SK-N-DZ (cell line): Measurements from ENCODE around the gene RAPGEF6.
"Not testable (repeated sequence)": the region's sequence is repeated elsewhere in the genome, so short reads cannot be mapped to it uniquely, and the experiment has no call there.

Experiments
- DNase-seq: peaks from one replicate; pipeline ENCODE4 v3.0.0-alpha.2; 2015; ENCODE audit warnings: low spot score

Gene RAPGEF6

DNA sequence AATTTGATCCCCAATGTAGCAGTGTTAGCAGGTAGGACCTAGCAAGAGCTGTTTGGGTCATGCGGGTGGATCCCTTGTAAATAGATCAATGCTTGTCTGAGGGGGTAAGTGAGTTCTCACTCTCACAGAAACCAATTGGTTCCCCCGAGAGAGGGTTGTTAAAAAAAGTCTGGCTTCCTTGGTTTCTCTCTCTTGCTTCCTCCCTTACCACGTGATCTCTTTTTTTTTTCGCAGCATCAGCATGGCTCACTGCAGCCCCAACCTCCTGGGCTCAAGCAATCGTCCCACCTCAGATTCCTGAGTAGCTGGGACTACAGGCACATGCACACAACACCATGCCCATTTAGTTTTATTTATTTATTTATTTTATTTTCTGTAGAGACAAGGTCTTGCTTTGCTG is 26.4 kb downstream of the RAPGEF6 start:
- DNase-seq: no peak

DNA sequence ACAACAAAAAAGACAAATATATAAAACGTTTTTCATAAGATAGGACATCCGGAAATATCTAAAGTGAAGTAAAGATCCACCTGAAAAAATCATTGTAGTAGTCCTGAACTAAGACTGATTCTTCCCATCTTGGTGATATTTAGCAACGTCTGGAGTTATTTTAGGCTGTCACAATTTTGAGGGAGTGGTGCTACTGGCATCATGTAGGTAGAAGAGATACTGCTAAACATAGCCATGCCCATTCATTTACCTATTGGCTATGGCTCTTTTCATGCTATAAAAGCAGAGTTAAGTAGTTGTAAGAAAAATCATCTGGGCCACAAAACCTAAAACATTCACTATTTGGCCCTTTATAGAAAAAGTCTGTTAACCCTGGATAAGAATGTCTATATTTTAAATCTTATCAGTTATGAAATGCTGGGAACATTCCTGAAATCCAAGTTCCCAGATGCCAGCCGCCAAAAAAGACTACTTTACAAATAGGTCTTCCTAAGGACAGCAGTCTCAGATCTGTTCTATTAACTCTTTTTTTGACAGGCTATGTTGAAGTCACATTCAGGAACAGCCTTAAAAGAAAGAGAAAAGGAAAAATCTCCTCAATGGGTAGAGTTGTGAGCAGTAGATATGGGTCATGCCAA is 27.0 kb downstream of the RAPGEF6 start:
- DNase-seq: no peak

DNA sequence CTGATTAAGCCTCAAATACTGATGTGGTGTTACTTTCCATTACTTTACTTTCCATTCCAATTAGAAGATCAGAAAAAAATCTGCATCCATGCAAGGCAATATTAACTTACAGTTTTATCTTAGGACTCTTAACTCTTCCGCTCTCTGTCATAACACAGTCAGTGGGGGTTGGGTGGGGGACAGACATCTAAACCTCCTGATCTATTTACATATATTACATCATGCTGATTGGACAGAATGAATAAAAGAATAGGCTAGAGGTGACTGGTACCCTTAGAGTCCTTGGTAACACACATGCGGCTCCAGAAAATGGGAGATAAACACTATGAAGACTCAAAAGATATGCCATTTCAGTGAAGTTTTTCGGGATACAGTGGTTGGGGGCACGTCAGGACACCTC is 27.6 kb downstream of the RAPGEF6 start:
- no peak for DNase-seq

DNA sequence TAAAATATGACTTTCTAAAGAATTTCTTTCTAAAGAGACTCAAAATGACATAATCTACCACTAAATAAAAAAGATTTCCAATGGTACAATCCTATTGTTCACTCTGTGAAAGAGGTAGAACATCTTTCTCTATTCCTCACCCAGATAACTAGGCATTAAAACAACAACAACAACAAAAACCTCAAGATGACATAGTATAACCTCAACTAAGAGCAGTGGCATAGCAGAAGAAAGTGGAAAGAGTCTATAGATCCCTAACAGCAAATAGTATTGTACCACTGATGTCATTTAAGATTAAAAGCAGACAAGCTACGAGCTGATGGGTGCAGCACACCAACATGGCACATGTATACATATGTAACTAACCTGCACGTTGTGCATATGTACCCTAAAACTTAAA is 29.9 kb downstream of the RAPGEF6 start:
- no peak for DNase-seq

DNA sequence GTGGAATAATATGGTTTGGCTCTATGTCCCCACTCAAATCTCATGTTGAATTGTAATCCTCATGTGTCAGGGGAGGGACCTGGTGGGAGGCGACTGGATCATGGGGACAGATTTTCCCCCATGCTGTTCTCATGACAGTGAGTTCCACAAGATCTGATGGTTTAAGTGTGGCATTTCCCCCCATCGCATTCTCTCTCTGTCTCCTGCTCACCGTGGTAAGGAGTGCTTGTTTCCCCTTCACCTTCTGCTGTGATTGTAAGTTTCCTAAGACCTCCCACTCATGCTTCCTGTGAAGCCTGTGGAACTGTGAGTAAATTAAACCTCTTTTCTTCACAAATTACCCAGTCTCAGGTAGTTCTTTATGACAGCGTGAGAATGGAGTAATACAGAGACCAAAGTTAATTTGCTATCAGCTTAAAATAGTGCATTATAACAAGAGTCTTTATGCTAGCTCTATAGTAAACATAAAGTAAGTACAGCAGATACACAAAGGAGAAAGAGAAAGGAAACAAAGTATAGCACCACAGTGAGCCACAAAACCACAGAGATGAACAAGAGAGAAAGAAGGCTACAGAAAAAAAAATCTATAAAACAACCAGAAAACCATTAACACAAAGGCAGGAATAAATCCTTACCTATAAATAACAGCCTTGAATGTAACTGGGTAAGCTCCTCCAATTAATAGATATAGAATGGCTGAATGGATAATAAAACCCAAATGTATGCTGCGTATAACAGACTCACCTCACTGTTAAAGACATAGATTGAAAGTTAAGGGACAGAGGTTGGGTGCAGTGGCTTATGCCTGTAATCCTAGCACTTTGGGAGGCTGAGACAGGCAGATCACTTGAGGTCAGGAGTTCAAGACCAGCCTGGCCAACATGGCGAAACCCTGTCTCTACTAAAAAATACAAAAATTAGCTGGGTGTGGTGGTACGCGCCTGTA is 39.7 kb downstream of the RAPGEF6 start:
- no peak for DNase-seq

DNA sequence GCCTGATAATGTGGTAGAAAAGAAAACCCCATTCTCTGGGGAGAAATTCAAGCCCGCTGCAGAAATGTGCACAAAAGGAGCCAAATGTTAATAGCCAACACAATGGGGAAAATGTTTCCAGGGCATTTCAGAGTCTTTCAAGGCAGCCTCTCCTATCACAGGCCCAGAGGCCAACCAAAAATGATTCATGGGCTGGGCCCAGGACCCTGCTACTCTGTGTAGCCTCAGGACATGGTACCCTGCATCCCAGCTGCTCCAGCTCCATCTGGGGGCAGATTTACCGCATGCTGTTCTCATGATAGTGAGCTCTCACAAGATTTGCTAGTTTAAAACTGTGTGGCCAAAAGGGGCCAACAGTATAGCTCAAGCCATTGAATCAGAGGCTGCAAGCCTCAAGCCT is 41.1 kb downstream of the RAPGEF6 start:
- no peak for DNase-seq

DNA sequence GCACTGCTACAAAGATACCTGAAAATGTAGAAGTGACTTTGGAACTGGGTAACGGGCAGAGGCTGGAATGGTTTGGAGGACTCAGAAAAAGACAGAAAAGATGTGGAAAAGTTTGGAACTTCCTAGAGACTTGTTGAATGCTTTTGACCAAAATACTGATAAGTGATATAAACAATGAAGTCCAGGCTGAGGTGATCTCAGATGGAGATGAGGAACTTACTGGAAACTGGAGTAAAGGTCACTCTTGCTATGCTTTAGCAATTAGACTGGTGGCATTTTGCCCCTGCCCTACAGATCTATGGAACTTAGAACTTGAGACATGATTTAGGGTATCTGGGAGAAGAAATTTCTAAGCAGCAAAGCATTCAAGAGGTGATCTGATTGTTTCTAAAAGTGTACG is 41.6 kb downstream of the RAPGEF6 start:
- not testable (repeated sequence) for DNase-seq

DNA sequence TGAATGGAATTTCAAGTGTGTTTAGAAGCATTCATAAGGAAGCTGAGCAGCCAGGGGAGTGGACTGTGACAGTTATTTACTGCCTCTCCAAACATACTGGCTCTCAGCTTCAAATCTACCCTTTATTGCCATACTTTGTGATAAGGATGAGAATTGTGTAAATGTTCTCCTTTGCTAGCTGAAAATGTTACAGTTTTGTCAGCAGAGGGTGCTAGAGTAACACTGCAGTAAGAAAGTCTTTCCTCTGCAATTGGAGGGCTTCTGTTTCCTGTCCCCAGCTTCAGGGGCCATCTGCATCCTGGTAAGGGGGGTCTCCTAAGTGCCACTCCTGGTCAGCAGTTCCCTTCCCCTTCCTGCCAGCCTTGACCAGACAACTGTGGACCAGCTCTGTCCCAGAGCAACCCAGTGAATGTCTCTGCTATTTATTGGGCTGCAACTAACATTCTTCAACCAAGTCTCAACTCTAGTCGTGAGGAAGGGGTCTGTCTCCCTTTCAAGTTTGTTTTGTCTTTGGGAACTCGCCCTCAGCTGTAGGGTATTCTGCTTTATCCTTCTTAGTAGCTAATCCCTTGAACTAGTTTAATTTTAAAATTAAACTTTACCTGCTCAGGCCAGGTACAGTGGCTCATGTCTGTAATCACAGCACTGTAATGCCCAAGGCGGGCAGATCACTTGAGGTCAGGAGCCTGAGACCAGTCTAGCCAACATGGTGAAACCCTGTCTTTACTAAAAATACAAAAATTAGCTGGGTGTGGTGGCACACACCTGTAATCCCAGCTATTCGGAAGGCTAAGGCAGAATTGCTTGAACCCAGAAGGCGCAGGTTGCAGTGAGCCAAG is 45.3 kb downstream of the RAPGEF6 start:
- DNase-seq: peak; percentile 65

DNA sequence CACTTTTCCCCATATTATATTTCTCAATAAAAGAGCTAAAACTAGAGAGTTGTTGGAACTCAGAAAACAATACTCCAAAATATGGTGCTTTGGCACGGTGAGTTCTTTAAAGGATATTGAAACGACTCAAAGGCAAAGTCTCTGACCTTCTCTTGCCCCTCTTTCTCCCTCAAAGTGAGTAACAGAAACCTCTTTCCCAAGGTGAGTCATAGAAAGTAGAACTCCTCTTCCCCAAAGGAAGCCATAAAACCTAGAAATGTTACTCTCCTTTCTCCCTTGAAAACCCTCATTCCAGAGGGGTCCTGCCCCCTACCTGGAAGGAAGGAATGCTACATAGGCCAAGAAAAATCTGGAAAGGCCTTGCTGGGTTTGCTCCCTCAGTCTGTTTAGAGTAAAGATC is 47.5 kb downstream of the RAPGEF6 start:
- DNase-seq: no peak

DNA sequence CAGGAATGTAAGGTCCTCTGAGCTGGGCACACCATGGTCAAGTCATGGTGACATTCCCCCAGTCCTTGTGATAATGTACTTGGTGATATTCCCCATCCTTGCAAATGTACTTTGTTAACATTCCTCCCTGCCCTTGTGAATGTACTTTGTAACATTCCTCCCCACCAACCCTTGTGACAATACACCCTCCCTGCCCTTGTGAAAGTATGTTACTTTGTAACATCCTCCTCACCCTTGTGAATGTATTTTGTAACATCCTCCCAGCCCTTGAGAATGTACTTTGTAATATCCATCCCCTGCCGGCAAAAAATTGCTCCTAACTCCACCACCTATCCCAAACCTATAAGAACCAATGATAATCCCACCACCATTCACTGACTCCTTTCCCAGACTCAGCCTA is 53.3 kb downstream of the RAPGEF6 start:
- no peak for DNase-seq

DNA sequence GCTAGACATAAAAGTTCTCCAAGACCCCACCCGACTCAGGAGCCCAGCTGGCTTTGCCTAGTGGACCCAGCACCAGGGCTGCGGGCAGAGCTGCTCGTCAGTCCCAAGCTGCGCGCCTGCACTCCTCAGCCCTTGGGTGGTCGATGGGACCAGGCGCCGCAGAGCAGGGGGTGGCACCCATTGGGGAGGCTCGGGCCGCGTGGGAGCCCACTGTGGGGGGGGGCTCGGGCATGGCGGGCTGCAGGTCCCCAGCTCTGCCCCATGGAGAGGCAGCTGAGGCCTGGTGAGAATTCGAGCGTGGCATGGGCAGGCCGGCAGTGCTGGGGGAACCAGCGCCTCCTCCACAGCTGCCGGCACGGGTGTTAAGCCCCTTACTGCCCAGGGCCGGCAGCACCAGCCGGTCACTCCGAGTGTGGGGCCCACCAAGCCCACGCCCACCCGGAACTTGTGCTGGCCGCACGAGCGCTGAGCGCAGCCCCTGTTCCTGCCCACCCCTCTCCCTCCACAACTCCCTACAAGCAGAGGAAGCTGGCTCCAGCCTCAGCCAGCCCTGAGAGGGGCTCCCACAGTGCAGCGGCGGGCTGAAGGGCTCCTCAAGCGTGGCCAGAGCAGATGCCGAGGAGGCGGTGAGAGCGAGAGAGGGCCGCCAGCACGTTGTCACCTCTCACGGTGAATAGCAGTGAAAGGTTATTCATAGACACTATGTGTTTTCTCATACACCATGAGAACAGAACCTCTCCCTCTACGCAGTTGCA is 54.9 kb downstream of the RAPGEF6 start:
- no peak for DNase-seq

DNA sequence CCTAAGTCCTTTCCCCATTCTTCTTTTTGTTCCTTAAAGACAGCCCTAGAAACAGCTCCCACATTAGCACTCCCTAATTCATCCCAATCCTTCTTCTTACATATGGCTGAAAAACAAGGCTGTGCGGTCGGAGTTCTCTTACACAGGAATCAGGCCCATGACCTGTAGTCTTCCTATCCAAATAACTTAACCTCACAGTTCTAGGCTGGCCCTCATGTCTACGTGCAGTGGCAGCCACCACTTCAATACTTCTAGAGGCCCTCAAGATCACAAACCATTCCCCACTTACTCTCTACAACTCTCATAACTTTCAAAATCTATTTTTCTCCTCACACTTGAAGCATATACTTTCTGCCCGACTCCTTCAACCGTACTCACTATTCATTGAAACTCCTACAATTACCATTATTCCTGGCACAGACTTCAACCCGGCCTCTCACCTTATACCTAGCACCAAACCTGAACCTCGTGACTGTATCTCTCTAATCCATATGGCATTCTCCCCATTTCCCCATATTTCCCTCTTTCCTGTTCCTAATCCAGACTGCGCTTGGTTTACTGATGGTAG is 59.3 kb downstream of the RAPGEF6 start:
- DNase-seq: no peak

DNA sequence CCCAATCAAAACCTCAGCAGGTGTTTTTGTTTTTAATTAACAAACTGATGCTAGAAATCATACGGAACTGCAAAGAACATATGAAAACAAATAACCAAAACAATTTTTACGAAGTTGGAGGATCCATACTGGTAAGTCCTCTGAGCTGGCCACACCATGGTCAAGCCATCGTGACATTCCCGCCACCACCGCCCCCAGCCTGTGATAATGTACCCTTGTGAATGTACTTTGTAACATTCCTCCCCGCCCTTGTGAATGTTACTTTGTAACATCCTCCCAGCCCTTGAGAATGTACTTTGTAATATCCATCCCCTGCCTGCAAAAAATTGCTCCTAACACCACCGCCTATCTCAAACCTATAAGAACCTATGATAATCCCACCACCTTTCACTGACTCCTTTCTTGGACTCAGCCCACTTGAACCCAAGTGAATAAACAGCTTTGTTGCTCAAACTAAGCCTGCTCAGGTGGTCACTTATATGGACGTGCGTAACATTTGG is 63.3 kb downstream of the RAPGEF6 start:
- DNase-seq: no peak

DNA sequence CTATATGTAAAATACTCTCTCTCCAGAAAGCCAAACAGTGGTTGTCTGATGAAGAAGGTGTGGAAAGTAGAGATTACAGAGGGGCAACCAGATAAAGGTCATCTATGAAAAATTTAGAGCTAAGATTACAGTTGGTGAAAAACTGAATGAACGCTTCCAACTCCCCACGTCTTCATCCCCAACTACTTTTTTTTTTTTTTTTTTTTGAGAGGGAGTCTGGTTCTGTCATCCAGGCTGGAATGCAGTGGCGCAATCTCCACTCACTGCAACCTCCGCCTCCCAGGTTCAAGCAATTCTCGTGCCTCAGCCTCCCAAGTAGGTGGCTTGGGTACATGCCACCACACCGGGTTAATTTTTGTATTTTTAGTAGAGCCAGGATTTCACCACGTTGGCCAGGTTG is 64.3 kb downstream of the RAPGEF6 start:
- DNase-seq: no peak

DNA sequence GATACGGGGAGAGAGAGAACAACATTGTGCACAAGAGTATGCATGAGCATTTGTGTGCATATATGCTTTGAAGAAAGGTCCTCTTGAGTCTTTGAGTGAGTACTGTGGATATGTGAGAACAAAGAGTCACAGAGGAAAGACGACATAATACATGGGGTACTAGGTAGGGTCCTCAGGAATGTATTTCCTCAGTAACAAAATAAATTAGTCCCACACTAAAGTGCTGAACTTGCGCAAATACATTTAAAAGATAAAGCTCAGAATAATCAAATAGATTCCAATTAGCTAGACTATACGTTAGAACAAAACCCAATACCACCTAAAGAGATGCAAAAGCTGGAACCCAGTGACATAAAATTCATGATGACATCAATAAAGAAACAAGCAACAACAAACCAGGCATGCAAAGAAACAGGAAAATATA is 70.8 kb downstream of the RAPGEF6 start:
- no peak for DNase-seq

DNA sequence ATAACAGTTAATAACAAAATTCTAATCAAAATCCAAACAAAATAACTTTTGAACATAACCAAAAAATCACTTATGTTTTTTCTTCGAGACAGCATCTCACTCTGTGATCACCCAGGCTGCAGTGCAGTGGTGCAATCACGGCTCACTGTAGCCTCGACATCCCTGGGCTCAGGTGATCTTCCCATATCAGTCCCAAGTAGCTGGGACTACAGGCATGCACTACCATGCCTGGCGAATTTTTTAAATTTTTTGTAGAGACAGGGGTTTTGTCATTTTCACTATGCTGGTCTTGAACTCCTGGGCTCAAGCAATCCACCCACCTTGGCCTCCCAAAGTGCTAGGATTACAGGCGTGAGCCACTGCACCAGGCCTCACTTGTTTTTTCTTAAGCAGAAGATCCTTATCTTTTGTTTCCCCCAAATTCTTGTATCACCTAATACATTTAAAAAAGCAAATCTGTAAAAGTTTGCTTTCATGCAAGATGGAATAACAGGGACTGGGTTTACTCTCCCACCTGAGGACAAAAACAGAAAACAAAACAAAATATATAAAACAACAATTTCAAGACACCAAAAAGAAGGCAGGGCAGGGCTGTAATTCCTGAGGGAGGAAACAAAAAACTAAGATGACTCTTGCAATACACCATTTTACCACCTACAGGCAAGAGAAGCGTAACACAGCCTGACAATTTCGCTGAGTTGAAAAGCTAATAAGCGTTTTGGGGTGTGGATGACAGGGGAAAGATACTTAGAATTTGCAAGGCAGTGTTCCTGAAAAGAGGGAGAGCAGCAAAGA is 71.4 kb downstream of the RAPGEF6 start:
- no peak for DNase-seq

DNA sequence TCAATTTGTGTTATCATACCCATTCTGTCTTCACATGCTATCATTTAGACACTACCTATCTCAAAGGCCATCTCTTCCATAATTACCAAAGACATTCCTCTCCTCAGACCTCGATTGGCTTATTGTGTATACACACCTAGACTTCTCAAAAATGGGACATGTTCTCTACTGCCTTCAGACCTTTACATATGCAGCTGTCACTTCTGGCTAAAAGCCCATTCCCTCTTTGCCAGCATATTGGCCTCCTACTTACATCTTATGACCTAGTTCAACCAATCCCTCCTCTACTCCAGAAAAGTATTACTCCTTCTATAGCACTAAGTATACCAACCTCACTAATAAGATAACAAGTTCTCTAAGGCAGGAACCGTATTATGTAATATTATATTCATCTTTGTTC is 84.4 kb downstream of the RAPGEF6 start:
- no peak for DNase-seq

DNA sequence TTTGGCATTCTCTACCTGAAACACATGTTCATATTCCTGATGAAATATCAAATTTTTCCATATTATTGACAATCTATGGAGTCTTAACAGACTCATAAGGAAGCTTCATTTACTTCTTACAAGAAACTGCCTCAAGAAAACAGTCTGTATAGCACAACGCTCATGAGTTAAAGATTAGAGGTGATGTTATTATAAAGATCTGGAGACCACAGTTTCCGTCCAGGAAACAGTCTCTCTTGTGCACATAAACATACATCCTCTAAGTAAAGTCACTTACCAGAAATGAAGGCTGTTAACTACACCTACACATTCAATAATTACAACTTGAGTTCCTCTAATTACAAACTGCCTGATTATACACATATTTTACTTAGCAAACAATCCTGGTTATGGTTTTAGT is 86.9 kb downstream of the RAPGEF6 start:
- no peak for DNase-seq

DNA sequence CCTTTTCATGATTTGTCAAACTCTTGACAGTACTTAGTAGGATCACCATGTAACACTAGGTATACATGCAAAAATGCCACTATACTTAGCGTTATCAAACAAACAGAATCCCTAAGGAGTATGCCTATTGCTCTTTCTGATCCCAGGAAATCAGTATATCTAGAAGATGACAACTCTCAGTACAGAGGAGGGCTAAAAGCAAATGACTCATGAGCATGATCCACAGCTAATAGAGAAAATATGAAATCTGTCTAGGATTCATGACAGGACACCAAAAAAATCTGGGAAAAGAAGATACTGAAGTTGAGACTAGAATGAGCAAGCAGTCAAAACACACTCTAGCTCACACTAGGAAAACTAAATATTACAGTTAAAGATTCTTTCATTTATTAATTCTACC is 89.2 kb downstream of the RAPGEF6 start:
- DNase-seq: no peak

DNA sequence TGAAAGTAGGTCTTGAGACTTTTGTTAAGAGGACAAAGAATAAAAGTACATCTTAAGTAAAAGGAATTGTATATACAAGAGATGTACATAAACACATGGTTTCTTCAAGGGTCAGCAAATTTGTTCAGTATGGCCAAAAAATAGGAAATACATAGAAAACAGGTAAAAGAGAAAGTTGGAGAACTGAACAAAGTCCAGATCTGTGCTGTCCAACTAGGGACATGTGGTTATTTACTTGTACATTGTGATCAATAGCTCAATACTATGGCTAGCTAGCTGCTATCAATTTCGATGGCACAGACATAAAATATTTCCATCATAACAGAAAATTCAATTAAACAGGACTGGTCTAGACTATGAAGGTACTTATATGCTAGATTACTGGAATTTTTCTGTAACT is 92.3 kb downstream of the RAPGEF6 start:
- DNase-seq: no peak
